GM19043 (cell line): ENCODE data around the gene ZNF536.

ENCODE experiments used
- ATAC-seq: cut with Tn5 transposase; IDR thresholded peaks from one replicate; pipeline ENCODE4 v1.9.1; 2021; ENCODE audit warnings: low read depth; ENCODE audit not compliant: unreplicated experiment

ZNF536 gene

DNA sequence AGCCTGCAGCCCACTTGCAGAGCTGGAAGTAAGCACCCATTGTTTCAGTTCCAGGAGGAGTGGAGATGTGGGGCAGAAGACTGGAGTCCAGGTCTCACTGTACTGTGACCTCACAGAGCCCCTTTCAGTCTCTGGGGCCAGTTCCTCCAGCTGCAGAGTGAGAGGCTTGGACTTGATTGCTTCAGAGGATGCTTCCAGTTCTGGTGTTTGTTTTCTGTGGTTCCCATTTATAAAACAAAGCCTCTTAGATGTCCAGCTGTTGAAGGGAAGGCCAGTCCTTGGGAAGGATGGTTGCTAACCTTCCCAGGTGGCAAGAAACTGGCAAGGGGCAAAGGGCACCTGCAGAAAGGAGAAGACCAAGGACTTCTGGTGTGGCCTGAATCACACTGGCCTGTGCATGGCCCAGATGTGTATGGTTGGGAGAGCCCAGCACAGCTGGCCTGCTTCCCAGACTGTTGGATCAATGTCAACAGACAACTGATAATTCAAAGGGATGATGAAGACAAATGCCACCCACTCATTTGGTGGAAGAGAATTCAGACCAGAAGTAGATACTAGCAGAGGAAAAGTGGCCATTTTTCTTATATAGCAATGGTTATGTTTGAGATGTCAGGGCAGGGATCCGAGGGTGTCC is 218.5 kb downstream of the ZNF536 start:
- no peak for ATAC-seq

DNA sequence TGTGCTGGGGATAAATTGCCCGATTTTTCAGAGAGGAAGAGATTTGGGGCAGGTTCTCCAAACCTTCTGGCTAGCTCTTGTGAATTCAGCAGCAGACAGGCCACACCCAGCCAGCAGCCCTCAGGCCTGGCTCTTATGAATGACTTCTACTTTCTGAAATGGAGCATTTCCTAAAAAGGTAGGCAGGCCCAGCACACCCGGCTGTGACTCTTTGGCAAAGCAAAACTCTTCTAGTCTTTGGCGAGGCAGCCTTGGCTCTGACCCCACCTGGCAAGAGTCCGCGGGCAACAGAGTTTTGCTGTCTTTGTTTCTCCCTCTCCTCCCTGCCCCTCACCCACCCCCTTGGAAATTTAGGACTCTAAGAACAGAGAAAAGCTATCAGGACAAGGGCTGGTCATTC is 221.2 kb downstream of the ZNF536 start:
- ATAC-seq = no peak

DNA sequence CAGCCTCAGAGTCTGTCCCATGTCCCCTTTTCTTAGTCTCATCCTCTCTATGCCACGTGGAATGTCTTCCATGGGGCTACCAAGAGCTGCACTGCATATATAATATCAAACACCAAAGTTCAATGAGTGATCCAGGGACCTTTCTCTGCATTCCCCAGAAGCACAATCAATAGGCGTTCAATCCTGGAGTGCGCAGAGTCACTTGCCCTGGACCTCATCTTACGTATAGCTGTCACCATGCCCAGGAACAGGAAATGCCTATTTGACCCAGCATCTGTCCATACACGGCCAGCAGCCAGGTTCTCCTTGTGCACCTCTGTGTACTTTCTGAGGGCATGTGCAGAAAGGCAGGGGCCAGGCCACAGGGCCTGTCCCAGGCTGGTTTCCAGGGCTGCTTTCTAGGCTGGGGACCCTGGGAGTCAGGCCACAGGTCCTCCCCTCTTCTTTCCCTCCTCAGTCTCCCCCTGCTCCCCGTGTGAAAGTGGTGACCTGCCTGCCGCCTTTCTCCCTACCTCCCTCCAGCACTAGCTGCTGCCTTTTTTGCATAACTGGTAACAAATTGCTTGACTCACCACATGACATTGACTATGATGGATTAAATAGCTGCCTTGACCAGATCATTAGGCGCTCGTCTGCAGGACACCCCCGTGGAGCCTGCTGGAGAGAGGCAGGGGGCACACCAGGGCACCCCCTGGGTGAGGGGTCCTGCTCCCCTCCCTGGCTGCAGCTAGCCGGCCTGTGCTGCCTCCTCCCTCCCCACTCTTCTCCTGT is 222.0 kb downstream of the ZNF536 start:
- no peak for ATAC-seq

DNA sequence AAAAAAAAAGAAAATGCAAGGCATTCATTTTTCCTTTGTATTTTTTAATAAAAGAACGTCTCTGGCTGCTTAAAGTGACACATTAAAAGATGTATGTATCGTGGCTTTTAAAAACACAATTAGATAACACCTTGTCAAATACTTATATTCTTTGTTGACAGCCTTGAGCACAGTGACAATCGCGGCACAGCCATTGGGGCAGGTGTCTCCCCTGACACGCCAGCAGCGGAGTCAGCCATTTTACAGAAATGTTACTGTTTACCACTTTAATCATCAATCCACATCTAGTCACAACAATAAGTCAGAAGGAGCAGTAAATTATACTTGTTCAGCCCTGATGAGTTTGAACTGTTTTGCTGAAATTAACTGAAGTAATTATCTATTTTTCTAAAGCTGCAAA is 224.1 kb downstream of the ZNF536 start:
- no peak for ATAC-seq

DNA sequence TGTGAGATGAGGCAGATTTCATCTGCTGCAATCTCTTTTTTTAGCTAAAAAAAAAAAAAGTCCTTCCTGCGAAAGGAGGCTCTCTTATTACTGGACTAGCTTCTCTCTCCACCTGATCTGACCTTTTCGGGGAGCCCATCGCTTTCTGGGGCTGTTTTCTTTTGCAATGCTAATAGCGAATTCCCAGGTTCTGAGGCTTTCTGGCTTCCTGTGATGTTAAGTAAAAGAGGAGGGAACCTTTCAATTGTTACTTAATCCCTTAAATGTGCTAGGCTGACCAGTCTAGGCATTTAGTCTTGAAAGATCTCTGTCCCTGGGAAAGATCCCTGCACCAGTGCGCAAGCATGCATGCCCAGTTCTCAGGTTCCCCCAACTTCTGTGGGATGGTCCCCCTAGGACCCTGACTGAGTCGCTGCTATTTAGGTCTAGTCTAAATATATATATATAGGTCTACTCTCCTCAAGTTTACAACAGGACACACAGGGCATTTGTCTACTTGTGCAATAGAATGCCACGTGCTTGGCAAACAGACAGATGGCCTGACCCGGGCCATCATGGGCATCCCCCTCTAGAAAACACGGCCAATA is 224.7 kb downstream of the ZNF536 start:
- no peak for ATAC-seq

DNA sequence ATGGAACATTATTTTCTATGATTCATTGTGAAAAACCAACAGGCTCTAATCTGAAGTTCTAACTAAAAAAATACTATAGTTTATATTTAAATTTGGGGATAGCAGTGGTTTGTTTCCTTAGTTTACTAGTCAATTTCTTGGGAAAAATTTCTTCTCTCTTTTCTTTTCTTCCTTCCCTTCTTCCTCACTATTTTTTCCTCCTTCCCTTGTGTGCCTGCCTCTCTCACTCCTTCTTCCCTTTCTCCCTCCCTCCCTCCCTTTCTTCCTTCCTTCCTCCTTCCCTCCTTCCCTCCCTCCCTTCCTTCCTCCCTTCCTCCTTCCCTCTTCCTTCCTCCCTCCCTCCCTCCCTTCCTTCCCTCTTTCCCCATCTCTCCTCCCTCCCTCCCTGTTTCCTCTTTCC is 226.5 kb downstream of the ZNF536 start:
- no peak for ATAC-seq

DNA sequence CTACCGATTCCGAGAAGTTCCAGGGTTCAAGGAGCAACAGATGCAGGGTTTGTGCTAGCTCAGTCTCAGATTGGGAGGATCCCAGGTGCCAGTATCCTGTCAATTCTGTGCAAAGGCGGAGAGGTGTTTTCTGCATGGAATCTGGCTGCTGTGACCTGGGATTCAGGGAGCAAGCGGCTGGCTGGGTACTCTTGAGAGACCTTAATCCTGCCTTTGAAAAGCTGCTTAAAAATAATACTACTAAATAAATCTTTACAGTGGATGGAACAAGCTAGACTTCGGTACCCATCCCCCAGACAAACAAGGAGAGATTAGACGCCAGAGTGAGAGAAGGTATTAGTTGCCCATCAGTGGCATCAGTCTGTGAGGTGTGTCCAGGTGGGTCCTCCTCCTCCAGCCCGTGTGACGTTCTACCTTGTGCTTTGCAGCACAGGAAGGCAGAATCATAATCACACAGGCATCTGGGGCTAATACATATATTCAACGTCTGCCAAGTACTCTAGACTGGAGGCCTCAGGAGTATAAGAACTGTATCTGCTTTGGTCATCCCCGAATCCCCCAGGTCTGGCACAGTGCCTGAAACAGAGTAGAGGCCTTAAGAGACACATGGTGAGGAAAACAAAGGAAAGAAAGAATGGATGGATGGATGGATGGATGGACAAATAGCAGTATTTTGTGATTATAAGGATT is 230.6 kb downstream of the ZNF536 start:
- ATAC-seq = no peak

DNA sequence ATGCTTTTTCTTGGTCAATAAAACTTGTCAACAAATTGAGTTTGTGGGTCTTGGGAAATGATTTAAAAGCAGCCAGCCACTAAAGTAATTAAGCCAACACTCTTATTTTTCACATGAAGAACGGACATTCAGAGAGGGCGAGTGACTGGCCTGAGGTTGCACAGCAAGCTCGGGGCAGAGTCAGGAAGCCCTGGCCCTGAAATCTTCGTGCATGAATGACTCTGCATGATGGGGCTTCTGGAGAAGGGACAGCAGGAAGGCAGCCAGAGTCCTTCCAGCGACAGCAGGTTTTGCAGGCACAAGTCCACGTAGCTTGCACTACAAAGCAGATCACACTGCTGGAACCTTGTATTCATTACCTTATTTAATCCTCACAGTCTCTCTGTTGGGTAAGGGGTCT is 232.5 kb downstream of the ZNF536 start:
- ATAC-seq = no peak

DNA sequence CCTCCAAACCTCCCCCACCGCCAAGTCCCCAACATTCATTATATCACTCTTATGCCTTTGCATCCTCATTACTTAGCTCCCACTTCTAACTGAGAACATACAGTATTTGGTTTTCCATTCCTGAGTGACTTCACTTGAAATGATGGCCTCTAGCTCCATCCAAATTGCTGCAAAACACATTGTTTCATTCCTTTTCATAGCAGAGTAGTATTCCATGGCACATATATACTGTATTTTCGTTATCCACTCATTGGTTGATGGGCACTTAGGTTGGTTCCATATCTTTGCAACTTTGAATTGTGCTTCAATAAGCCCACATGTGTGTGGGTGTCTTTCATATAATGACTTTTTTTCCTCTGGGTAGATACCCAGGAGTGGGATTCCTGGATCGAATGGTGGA is 233.1 kb downstream of the ZNF536 start:
- no peak for ATAC-seq

DNA sequence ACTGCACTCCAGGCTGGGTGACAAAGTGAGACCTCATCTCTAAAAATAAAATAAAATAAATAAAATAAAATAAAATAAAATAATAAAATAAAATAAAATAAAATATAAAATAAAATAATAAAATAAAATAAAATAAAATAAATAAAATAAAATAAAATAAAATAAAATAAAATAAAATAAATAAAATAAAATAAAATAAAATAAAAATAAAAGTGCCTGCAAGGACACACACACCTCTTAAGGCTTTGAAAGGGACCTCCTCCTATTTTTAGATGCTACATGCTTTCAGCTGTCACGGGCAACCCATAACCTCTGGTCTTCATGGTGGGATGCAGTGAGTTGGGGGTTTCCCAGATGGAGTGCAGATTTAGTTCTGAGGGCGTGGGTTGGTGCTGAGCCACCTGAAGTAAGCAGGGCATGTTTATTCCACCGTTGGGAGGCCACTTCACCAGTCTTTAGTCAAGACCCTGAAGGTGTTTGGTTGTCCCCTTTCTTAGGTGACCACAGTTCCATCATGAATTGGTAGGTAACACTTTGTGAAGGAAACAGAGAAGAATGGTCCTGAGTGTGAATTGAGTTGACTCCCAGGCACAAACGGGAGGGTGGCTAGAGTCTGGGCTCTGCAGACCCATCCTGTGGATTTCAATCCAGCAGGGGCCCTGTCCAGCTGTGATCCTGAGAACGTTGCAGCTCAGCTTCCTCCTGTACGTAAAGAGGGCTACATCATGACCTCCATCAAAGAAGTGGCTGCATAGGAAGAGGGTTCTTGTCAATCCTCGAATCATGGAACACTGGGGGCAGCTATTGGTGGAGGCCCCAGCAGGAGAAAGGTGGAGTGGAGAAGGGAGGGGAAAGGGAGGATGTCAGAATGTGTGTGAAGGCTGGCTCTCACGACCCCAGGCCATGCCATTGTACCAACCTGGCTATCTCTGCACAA is 234.2 kb downstream of the ZNF536 start:
- ATAC-seq = no peak
